ENCODE measurements around the gene SLITRK4. TPM values are rescaled to one million over a fixed set of nuclear protein-coding genes. Genes with fewer than 3 reads are reported as not detected.

The SLITRK4 gene
- polyA plus RNA-seq, 1 donor (not counting 4 experiments of a cell fraction or from before 2014, with no cell fraction given) = not detected

DNA sequence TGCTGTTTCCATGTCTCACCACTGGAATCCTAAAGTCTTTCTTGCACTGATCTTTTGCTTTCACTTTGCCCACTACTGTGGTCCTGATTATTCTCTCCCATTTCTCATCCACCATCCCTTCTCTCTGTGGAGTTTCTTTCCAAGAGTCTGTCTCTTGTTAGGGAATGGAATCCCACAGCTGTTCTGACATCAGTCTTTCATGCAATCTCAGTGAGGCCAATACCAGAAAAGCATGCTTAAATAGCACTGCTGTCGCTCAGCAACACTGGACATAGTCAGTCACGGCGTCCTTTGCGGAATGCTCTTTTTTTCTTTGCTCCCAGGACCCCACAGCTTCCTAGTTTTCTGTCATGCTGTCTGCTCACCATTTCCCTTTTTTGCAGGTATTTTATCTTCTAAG lies 20.1 kb downstream of the SLITRK4 start:
- no peaks in the 10 kb centered on the region for H3K27me3 ChIP-seq (ENCODE audit: control insufficient read depth, extremely low read depth, insufficient read depth, low read length)
- no peaks in the 10 kb centered on the region for H3K9me3 ChIP-seq (ENCODE audit: control insufficient read depth, low read depth, low read length)
- no peak for TF ChIP-seq EZH2 (IDR thresholded peaks at IDR 0.05; ENCODE audit: low read length)
- TF ChIP-seq, protein P1, sequence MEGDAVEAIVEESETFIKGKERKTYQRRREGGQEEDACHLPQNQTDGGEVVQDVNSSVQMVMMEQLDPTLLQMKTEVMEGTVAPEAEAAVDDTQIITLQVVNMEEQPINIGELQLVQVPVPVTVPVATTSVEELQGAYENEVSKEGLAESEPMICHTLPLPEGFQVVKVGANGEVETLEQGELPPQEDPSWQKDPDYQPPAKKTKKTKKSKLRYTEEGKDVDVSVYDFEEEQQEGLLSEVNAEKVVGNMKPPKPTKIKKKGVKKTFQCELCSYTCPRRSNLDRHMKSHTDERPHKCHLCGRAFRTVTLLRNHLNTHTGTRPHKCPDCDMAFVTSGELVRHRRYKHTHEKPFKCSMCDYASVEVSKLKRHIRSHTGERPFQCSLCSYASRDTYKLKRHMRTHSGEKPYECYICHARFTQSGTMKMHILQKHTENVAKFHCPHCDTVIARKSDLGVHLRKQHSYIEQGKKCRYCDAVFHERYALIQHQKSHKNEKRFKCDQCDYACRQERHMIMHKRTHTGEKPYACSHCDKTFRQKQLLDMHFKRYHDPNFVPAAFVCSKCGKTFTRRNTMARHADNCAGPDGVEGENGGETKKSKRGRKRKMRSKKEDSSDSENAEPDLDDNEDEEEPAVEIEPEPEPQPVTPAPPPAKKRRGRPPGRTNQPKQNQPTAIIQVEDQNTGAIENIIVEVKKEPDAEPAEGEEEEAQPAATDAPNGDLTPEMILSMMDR (optimal IDR thresholded peaks at IDR 0.05 in 1 of 3, IDR thresholded peaks at IDR 0.05 in 1 of 3, conservative IDR thresholded peaks at IDR 0.05 in 1 of 3; ENCODE audit: extremely low read depth in 1 of 3, insufficient read depth in 2 of 3, low read length in 3 of 3) = no peak
- no peak overlapping the region for H3K27ac ChIP-seq (ENCODE audit: control insufficient read depth, insufficient read depth, low read length)
- no peaks in the 10 kb centered on the region for H3K36me3 ChIP-seq (ENCODE audit: control insufficient read depth in 2 of 2, extremely low read depth in 1 of 2, insufficient read depth in 2 of 2, low read length in 2 of 2)
- no peaks in the 10 kb centered on the region for H3K79me2 ChIP-seq (ENCODE audit: control insufficient read depth, insufficient read depth, low read length)
- H3K4me2 ChIP-seq (ENCODE audit: control insufficient read depth, extremely low read depth, insufficient read depth, low read depth, low read length) = no peak overlapping the region
- no peak for FAIRE-seq
- no peak overlapping the region for H3K9ac ChIP-seq (ENCODE audit: control insufficient read depth, extremely low read depth, insufficient read depth, low read length)
- dilution Hi-C loops (cut with MboI; ENCODE audit: extremely low pct_ligation_motif_present, low sequenced_read_pairs) = no loop called here
- H4K20me1 ChIP-seq (ENCODE audit: control insufficient read depth, extremely low read depth, insufficient read depth, low read length) = no peaks in the 10 kb centered on the region
- H3K4me1 ChIP-seq (ENCODE audit: control insufficient read depth, extremely low read depth, insufficient read depth, low read length) = no peaks in the 10 kb centered on the region
- H3K9me1 ChIP-seq (ENCODE audit: control insufficient read depth, extremely low read depth, insufficient read depth, low read length) = no peaks in the 10 kb centered on the region
- DNase-seq (ENCODE audit: low read depth, low spot score) = no peak
- H3K4me3 ChIP-seq (ENCODE audit: control insufficient read depth in 2 of 3, extremely low read depth in 1 of 3, insufficient read depth in 2 of 3, low read depth in 1 of 3, low read length in 3 of 3) = no peak overlapping the region
- no peak overlapping the region for H2AFZ ChIP-seq (ENCODE audit: control insufficient read depth, low read length)

GRCh38 chrX:143601809-143602208 lies 34.1 kb downstream of the SLITRK4 start:
- Histone ChIP-seq H3K4me2 (ENCODE audit: control insufficient read depth, extremely low read depth, insufficient read depth, low read depth, low read length) (no peak overlapping the region), H2AFZ (ENCODE audit: control insufficient read depth, low read length) (no peak overlapping the region), H3K9ac (ENCODE audit: control insufficient read depth, extremely low read depth, insufficient read depth, low read length) (no peak overlapping the region), H3K4me1 (ENCODE audit: control insufficient read depth, extremely low read depth, insufficient read depth, low read length) (no peaks in the 10 kb centered on the region), H3K9me1 (ENCODE audit: control insufficient read depth, extremely low read depth, insufficient read depth, low read length) (no peaks in the 10 kb centered on the region), H4K20me1 (ENCODE audit: control insufficient read depth, extremely low read depth, insufficient read depth, low read length) (no peaks in the 10 kb centered on the region), H3K9me3 (ENCODE audit: control insufficient read depth, low read depth, low read length) (no peaks in the 10 kb centered on the region), H3K4me3 (ENCODE audit: control insufficient read depth in 2 of 3, extremely low read depth in 1 of 3, insufficient read depth in 2 of 3, low read depth in 1 of 3, low read length in 3 of 3) (no peak overlapping the region), H3K27me3 (ENCODE audit: control insufficient read depth, extremely low read depth, insufficient read depth, low read length) (no peaks in the 10 kb centered on the region), H3K36me3 (ENCODE audit: control insufficient read depth in 2 of 2, extremely low read depth in 1 of 2, insufficient read depth in 2 of 2, low read length in 2 of 2) (no peaks in the 10 kb centered on the region), H3K79me2 (ENCODE audit: control insufficient read depth, insufficient read depth, low read length) (no peaks in the 10 kb centered on the region), H3K27ac (ENCODE audit: control insufficient read depth, insufficient read depth, low read length) (no peak overlapping the region)
- TF ChIP-seq EZH2 (IDR thresholded peaks at IDR 0.05; ENCODE audit: low read length) = no peak
- TF ChIP-seq, protein P1 (optimal IDR thresholded peaks at IDR 0.05 in 1 of 3, IDR thresholded peaks at IDR 0.05 in 1 of 3, conservative IDR thresholded peaks at IDR 0.05 in 1 of 3; ENCODE audit: extremely low read depth in 1 of 3, insufficient read depth in 2 of 3, low read length in 3 of 3) = no peak
- no peak for DNase-seq (ENCODE audit: low read depth, low spot score)
- dilution Hi-C loops (cut with MboI; ENCODE audit: extremely low pct_ligation_motif_present, low sequenced_read_pairs) = no loop called here
- no peak for FAIRE-seq

Data from keratinocyte (primary cell).